K562 (cell line): ENCODE measurements around the gene C21orf58. TPM values are rescaled to one million over a fixed set of nuclear protein-coding genes. Genes with fewer than 3 reads are reported as not detected.
A peak's percentile ranks its signal among the peaks of the same experiment; 100 is the strongest.

ENCODE experiments used
- ETS2 ChIP-seq: IDR thresholded peaks from 2 replicates; pipeline ENCODE4 v1.6.1; 2016; ENCODE audit warnings: borderline replicate concordance, missing genetic modification characterization, mild to moderate bottlenecking, moderate library complexity, missing compliant biosample characterization; ENCODE audit not compliant: poor library complexity, severe bottlenecking
- FOXK1 ChIP-seq: sonication (generic); formaldehyde crosslinking; IDR thresholded peaks from 2 replicates; pipeline ENCODE4 v1.8.0; 2022; ENCODE audit warnings: missing genetic modification reagents, mild to moderate bottlenecking, borderline replicate concordance
- HDGF ChIP-seq: fragments of 450-650 bp; IDR thresholded peaks from 2 replicates; pipeline ENCODE4 v1.6.1; 2016
- MYC ChIP-seq, 2 experiments: fragments of 250-450 bp in 1 of 2; sonication (Bioruptor Pico) in 1 of 2; IDR thresholded peaks; 2 replicates each; pipeline versions ENCODE4 v1.5.1 to v1.6.1; 2012 to 2021; ENCODE audit warnings: low read depth in 2 of 2, borderline replicate concordance in 1 of 2, improper control_type of control experiment in 1 of 2, low read length in 1 of 2, mild to moderate bottlenecking in 1 of 2, moderate library complexity in 1 of 2
- NR4A1 ChIP-seq, 2 experiments: fragments of 250-450 bp in 1 of 2; fragments of 450-650 bp in 1 of 2; sonication (Bioruptor Pico) in 1 of 2; IDR thresholded peaks; 2 replicates each; pipeline versions ENCODE4 v1.4.0 to v1.6.1; 2016 to 2020; ENCODE audit warnings: mild to moderate bottlenecking in 2 of 2, missing compliant biosample characterization in 1 of 2, missing genetic modification characterization in 1 of 2, moderate library complexity in 1 of 2
- PTRF ChIP-seq: fragments of 450-650 bp; IDR thresholded peaks from 2 replicates; pipeline ENCODE4 v1.6.1; 2016; ENCODE audit warnings: mild to moderate bottlenecking, missing genetic modification characterization, missing compliant biosample characterization
- SRSF9 ChIP-seq: fragments of 200-400 bp; formaldehyde crosslinking; IDR thresholded peaks from 2 replicates; pipeline ENCODE4 v1.6.1; 2017; ENCODE audit warnings: low read depth, low read length, borderline replicate concordance
- ZNF175 ChIP-seq: fragments of 200-800 bp; sonication (Bioruptor generic); IDR thresholded peaks from 2 replicates; pipeline ENCODE4 v1.6.1; 2016; ENCODE audit warnings: low read depth, mild to moderate bottlenecking, missing genetic modification characterization, missing compliant biosample characterization
- polyA plus RNA-seq, 8 experiments: library from polyadenylated mRNA; depleted of rRNA in 4 of 8; stranded (reverse) in 5 of 8; unstranded in 3 of 8; fragments of >200 nt; fragmentation: Nextera tagmentation in 2 of 8; fragmentation: Illumina TruSeq in 1 of 8; extraction: Ambion mirVana in 2 of 8; extraction: Trizol in 1 of 8; gene quantifications; 2 replicates each; pipeline versions ENCODE4 v1.2.1 to v1.2.3, GENCODE V29; 2011 to 2014; ENCODE audit warnings: inconsistent platforms in 1 of 8, missing spikeins in 1 of 8
- total RNA-seq, 7 experiments: library from RNA; depleted of rRNA in 6 of 7; stranded (reverse); fragments of >200 nt in 6 of 7; fragmentation: Illumina TruSeq in 2 of 7; extraction: Trizol in 2 of 7; gene quantifications; 2 replicates each; pipeline versions ENCODE4 v1.2.1 to v1.2.3, GENCODE V29; 2011 to 2021; ENCODE audit warnings: low replicate concordance in 1 of 7
- TF ChIP-seq, protein P1 (sequence below), 2 experiments: fragments of 450-650 bp; conservative IDR thresholded peaks; 2 replicates each; pipeline ENCODE4 v1.6.1; 2017; ENCODE audit warnings: mild to moderate bottlenecking in 2 of 2, moderate library complexity in 2 of 2
- TF ChIP-seq, protein P2 (sequence below): conservative IDR thresholded peaks from 2 replicates; pipeline ENCODE4 v1.6.1; 2011; ENCODE audit warnings: low read depth, mild to moderate bottlenecking, low read length; ENCODE audit not compliant: control insufficient read depth
- TF ChIP-seq, protein P3 (sequence below): fragments of 450-650 bp; IDR thresholded peaks from 2 replicates; pipeline ENCODE4 v1.6.1; 2016; ENCODE audit warnings: mild to moderate bottlenecking
- TF ChIP-seq, protein P4 (sequence below), 2 experiments: fragments of 450-650 bp in 1 of 2; IDR thresholded peaks; 2 replicates each; pipeline ENCODE4 v1.6.1; 2011 to 2017; ENCODE audit warnings: low read depth in 2 of 2, antibody characterized with exemption in 1 of 2, borderline replicate concordance in 1 of 2, low read length in 1 of 2, mild to moderate bottlenecking in 1 of 2, mixed read lengths in 1 of 2; ENCODE audit not compliant: control insufficient read depth in 1 of 2
- TF ChIP-seq, protein P5 (sequence below): fragments of 450-650 bp; conservative IDR thresholded peaks from 2 replicates; pipeline ENCODE4 v1.6.1; 2016; ENCODE audit warnings: missing genetic modification characterization, low read depth, mild to moderate bottlenecking, control low read depth, missing compliant biosample characterization

Gene C21orf58
- total and polyA plus RNA-seq, 9 of the 15 experiments (the other 6 are each of a cell fraction or from before 2014, with no cell fraction given): 1.2 to 30.5 (median 12.4) TPM

DNA sequence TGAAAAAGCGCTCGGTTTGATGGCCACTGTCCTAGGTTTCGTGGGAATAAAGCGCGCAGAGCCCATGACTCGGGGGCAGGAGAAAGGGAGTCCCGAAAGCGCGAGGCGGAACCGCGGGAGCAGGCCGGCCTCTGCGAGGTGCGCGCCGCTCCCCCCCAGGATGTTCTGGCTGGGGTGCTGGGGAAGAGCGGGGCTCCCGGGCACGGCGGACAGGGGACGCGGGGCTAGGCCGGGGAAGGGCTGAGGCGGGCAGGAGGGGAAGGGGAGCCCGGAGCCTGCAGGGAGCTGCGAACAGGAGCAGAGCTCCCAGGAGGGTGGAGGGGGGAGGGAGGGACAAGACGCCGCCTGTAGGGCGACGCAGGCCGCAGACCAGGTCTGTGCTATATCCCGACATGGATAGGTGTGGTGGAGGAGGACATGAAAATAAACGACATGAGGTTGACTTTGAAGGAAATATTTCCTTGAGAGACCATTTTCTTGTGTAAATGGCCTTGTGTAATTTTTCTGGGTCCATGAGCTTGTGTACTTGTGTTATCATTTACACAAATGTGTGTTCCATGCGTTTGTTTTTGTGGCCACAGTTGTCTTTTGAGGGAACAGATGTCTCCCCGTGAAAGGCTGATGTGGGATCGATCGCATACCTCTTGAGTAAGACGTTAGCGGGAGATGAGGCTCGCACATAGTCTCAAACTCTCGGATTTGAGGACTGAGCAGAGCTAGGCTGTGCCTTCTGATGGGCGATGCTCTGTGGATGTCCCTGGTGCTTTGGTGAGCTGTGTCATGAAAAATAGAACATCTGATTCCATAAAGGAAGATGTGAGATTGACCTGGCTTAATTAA lies 1.6 kb upstream of the C21orf58 start (continued):
- TF ChIP-seq, protein P1, sequence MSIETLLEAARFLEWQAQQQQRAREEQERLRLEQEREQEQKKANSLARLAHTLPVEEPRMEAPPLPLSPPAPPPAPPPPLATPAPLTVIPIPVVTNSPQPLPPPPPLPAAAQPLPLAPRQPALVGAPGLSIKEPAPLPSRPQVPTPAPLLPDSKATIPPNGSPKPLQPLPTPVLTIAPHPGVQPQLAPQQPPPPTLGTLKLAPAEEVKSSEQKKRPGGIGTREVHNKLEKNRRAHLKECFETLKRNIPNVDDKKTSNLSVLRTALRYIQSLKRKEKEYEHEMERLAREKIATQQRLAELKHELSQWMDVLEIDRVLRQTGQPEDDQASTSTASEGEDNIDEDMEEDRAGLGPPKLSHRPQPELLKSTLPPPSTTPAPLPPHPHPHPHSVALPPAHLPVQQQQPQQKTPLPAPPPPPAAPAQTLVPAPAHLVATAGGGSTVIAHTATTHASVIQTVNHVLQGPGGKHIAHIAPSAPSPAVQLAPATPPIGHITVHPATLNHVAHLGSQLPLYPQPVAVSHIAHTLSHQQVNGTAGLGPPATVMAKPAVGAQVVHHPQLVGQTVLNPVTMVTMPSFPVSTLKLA (conservative IDR thresholded peaks at IDR 0.05): peak; percentile 39 to 60; a peak in 3 of 4 replicates
- peak; percentile 57 for TF ChIP-seq MYC (IDR thresholded peaks at IDR 0.05; ENCODE audit: low read depth, low read length)
- TF ChIP-seq MYC (CRISPR knock-in tag; IDR thresholded peaks at IDR 0.05; ENCODE audit: borderline replicate concordance, low read depth): no peak
- TF ChIP-seq, protein P2, sequence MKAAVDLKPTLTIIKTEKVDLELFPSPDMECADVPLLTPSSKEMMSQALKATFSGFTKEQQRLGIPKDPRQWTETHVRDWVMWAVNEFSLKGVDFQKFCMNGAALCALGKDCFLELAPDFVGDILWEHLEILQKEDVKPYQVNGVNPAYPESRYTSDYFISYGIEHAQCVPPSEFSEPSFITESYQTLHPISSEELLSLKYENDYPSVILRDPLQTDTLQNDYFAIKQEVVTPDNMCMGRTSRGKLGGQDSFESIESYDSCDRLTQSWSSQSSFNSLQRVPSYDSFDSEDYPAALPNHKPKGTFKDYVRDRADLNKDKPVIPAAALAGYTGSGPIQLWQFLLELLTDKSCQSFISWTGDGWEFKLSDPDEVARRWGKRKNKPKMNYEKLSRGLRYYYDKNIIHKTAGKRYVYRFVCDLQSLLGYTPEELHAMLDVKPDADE: 0 out of 2 replicates have a peak, but pooled peaks have one; percentile 55
- TF ChIP-seq ETS2 (tag): no peak
- TF ChIP-seq, protein P3, sequence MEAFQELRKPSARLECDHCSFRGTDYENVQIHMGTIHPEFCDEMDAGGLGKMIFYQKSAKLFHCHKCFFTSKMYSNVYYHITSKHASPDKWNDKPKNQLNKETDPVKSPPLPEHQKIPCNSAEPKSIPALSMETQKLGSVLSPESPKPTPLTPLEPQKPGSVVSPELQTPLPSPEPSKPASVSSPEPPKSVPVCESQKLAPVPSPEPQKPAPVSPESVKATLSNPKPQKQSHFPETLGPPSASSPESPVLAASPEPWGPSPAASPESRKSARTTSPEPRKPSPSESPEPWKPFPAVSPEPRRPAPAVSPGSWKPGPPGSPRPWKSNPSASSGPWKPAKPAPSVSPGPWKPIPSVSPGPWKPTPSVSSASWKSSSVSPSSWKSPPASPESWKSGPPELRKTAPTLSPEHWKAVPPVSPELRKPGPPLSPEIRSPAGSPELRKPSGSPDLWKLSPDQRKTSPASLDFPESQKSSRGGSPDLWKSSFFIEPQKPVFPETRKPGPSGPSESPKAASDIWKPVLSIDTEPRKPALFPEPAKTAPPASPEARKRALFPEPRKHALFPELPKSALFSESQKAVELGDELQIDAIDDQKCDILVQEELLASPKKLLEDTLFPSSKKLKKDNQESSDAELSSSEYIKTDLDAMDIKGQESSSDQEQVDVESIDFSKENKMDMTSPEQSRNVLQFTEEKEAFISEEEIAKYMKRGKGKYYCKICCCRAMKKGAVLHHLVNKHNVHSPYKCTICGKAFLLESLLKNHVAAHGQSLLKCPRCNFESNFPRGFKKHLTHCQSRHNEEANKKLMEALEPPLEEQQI: no peak
- no peak for TF ChIP-seq PTRF (tag)
- TF ChIP-seq NR4A1 (CRISPR knock-in tag; IDR thresholded peaks at IDR 0.05): no peak
- peak; percentile 28; the same call in 1 of the 2 replicates for TF ChIP-seq NR4A1 (tag; IDR thresholded peaks at IDR 0.05)
- TF ChIP-seq, protein P4, sequence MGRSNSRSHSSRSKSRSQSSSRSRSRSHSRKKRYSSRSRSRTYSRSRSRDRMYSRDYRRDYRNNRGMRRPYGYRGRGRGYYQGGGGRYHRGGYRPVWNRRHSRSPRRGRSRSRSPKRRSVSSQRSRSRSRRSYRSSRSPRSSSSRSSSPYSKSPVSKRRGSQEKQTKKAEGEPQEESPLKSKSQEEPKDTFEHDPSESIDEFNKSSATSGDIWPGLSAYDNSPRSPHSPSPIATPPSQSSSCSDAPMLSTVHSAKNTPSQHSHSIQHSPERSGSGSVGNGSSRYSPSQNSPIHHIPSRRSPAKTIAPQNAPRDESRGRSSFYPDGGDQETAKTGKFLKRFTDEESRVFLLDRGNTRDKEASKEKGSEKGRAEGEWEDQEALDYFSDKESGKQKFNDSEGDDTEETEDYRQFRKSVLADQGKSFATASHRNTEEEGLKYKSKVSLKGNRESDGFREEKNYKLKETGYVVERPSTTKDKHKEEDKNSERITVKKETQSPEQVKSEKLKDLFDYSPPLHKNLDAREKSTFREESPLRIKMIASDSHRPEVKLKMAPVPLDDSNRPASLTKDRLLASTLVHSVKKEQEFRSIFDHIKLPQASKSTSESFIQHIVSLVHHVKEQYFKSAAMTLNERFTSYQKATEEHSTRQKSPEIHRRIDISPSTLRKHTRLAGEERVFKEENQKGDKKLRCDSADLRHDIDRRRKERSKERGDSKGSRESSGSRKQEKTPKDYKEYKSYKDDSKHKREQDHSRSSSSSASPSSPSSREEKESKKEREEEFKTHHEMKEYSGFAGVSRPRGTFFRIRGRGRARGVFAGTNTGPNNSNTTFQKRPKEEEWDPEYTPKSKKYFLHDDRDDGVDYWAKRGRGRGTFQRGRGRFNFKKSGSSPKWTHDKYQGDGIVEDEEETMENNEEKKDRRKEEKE (IDR thresholded peaks at IDR 0.05; ENCODE audit: borderline replicate concordance in 1 of 2, control insufficient read depth in 1 of 2, low read depth in 2 of 2, low read length in 1 of 2): 0 out of 4 replicates have a peak, but pooled peaks of 1 of the 2 experiments have one; percentile 62
- no peak for TF ChIP-seq FOXK1
- TF ChIP-seq ZNF175 (CRISPR knock-in tag): no peak
- TF ChIP-seq HDGF: peak; percentile 17; the same call in 1 of the 2 replicates
- TF ChIP-seq, protein P5, sequence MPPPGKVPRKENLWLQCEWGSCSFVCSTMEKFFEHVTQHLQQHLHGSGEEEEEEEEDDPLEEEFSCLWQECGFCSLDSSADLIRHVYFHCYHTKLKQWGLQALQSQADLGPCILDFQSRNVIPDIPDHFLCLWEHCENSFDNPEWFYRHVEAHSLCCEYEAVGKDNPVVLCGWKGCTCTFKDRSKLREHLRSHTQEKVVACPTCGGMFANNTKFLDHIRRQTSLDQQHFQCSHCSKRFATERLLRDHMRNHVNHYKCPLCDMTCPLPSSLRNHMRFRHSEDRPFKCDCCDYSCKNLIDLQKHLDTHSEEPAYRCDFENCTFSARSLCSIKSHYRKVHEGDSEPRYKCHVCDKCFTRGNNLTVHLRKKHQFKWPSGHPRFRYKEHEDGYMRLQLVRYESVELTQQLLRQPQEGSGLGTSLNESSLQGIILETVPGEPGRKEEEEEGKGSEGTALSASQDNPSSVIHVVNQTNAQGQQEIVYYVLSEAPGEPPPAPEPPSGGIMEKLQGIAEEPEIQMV (tag): no peak
- TF ChIP-seq SRSF9: no peak
